WTC11 (cell line): ENCODE results near the gene ASTN2. TPM values are rescaled to one million over a fixed set of nuclear protein-coding genes. Genes with fewer than 3 reads are reported as not detected.

Experiments
- ATAC-seq: fragments of 200-7000 bp; cut with Tn5 transposase; 2 replicates; pipeline ENCODE4 v1.10.0; 2021; ENCODE audit warnings: mild to moderate bottlenecking, moderate library complexity
- CTCF ChIA-PET: fragments of 300-600 bp; sonication (Branson Sonifier 250); formaldehyde crosslinking; loops from one replicate; lab custom pipeline; 2021; ENCODE audit warnings: antibody characterized with exemption; lab: Charles Lee
- POLR2A ChIA-PET: fragments of 350-600 bp; sonication (Branson Sonifier 250); formaldehyde crosslinking; loops from one replicate; lab custom pipeline; 2021; ENCODE audit warnings: antibody characterized with exemption; lab: Charles Lee
- DNase-seq: peaks from one replicate; pipeline ENCODE4 v3.0.0; 2021; ENCODE audit warnings: low spot score
- H3K27ac Mint-ChIP-seq: 2 replicates; pipeline ENCODE4 v1.8.0; 2021; ENCODE audit warnings: mixed read lengths
- H3K27me3 Mint-ChIP-seq: 2 replicates; pipeline ENCODE4 v1.8.0; 2021; ENCODE audit warnings: low read depth, mild to moderate bottlenecking, moderate library complexity, mixed read lengths
- H3K36me3 Mint-ChIP-seq: 2 replicates; pipeline ENCODE4 v1.8.0; 2021; ENCODE audit warnings: mixed read lengths
- H3K4me1 Mint-ChIP-seq: 2 replicates; pipeline ENCODE4 v1.8.0; 2022; ENCODE audit warnings: mixed read lengths
- H3K4me3 Mint-ChIP-seq: 2 replicates; pipeline ENCODE4 v1.8.0; 2021; ENCODE audit warnings: mild to moderate bottlenecking, moderate library complexity, mixed read lengths
- H3K9me3 Mint-ChIP-seq: 2 replicates; pipeline ENCODE4 v1.8.0; 2021; ENCODE audit warnings: mixed read lengths
- AR ChIP-seq: fragments of 250-450 bp; sonication (Bioruptor Pico); IDR thresholded peaks from 2 replicates; pipeline ENCODE4 v1.9.0; 2021; ENCODE audit warnings: mild to moderate bottlenecking
- CBFB ChIP-seq: sonication (generic); formaldehyde crosslinking; IDR thresholded peaks from 2 replicates; pipeline ENCODE4 v1.8.1; 2022; ENCODE audit warnings: mild to moderate bottlenecking, low read depth, missing genetic modification reagents
- CREM ChIP-seq: sonication (generic); formaldehyde crosslinking; IDR thresholded peaks from 2 replicates; pipeline ENCODE4 v1.8.1; 2022; ENCODE audit warnings: mild to moderate bottlenecking, missing genetic modification reagents, moderate library complexity
- FOXP4 ChIP-seq: sonication (generic); formaldehyde crosslinking; IDR thresholded peaks from 2 replicates; pipeline ENCODE4 v1.8.0; 2022; ENCODE audit warnings: mild to moderate bottlenecking, missing genetic modification reagents
- HMGA2 ChIP-seq: fragments of 250-450 bp; sonication (Bioruptor Pico); IDR thresholded peaks from 2 replicates; pipeline ENCODE4 v1.4.0; 2021; ENCODE audit warnings: mild to moderate bottlenecking, moderate library complexity
- IRF2 ChIP-seq: sonication (generic); formaldehyde crosslinking; IDR thresholded peaks from 2 replicates; pipeline ENCODE4 v1.8.0; 2022; ENCODE audit warnings: low read depth, missing genetic modification reagents, borderline replicate concordance
- NFYB ChIP-seq: sonication (generic); formaldehyde crosslinking; conservative IDR thresholded peaks from 2 replicates; pipeline ENCODE4 v1.8.0; 2022; ENCODE audit warnings: low read depth, missing genetic modification reagents
- NR2C2 ChIP-seq: sonication (generic); formaldehyde crosslinking; IDR thresholded peaks from 2 replicates; pipeline ENCODE4 v1.8.0; 2022; ENCODE audit warnings: mild to moderate bottlenecking, missing genetic modification reagents
- RORB ChIP-seq: fragments of 250-450 bp; sonication (Bioruptor Pico); IDR thresholded peaks from 2 replicates; pipeline ENCODE4 v1.9.0; 2021; ENCODE audit warnings: mild to moderate bottlenecking
- SMAD3 ChIP-seq: sonication (generic); formaldehyde crosslinking; IDR thresholded peaks from 2 replicates; pipeline ENCODE4 v1.8.0; 2022; ENCODE audit warnings: missing genetic modification reagents, mild to moderate bottlenecking, borderline replicate concordance
- SMAD4 ChIP-seq: sonication (generic); formaldehyde crosslinking; IDR thresholded peaks from 2 replicates; pipeline ENCODE4 v1.8.0; 2022; ENCODE audit warnings: mild to moderate bottlenecking, missing genetic modification reagents
- SOX15 ChIP-seq: fragments of 250-450 bp; sonication (Bioruptor Pico); IDR thresholded peaks from 2 replicates; pipeline ENCODE4 v1.9.0; 2021; ENCODE audit warnings: mild to moderate bottlenecking
- STAT6 ChIP-seq: sonication (generic); formaldehyde crosslinking; conservative IDR thresholded peaks from 2 replicates; pipeline ENCODE4 v1.8.1; 2023; ENCODE audit warnings: mild to moderate bottlenecking, low read depth, missing genetic modification reagents, moderate library complexity
- USF2 ChIP-seq: sonication (generic); formaldehyde crosslinking; IDR thresholded peaks from 2 replicates; pipeline ENCODE4 v1.8.1; 2023; ENCODE audit warnings: mild to moderate bottlenecking, missing genetic modification reagents, moderate library complexity
- ZBTB21 ChIP-seq: sonication (generic); formaldehyde crosslinking; IDR thresholded peaks from 2 replicates; pipeline ENCODE4 v1.8.1; 2023; ENCODE audit warnings: mild to moderate bottlenecking, missing genetic modification reagents, borderline replicate concordance
- ZBTB43 ChIP-seq: sonication (generic); formaldehyde crosslinking; IDR thresholded peaks from 2 replicates; pipeline ENCODE4 v1.8.1; 2023; ENCODE audit warnings: mild to moderate bottlenecking, missing genetic modification reagents
- ZNF416 ChIP-seq: fragments of 250-450 bp; sonication (Bioruptor Pico); IDR thresholded peaks from 2 replicates; pipeline ENCODE4 v1.9.0; 2021; ENCODE audit warnings: mild to moderate bottlenecking, inconsistent platforms
- ZNF671 ChIP-seq: fragments of 250-450 bp; sonication (Bioruptor Pico); IDR thresholded peaks from 2 replicates; pipeline ENCODE4 v1.8.0; 2021; ENCODE audit warnings: mild to moderate bottlenecking
- total RNA-seq: library from RNA; stranded (reverse); gene quantifications from 3 replicates; pipeline ENCODE4 v1.2.3, GENCODE V29; 2021

The ASTN2 gene
- total RNA-seq, 1 experiment from 2014 or later = 16.2 TPM

- ChIA-PET POLR2A (no interaction called here), CTCF (interaction anchor here (3.8 kb wide), 1 partner anchor 118 kb away, joined by 14 read pairs; no protein-coding TSS in a partner anchor)
- no peak overlapping the region for H3K4me3 Mint-ChIP-seq
- no peaks in the 10 kb centered on the region for H3K27me3 Mint-ChIP-seq
- H3K27ac Mint-ChIP-seq = no peak overlapping the region
- DNase-seq = no peak
- ATAC-seq = no peak
- H3K4me1 Mint-ChIP-seq = peaks cover 8% of the 10 kb centered on the region
- H3K36me3 Mint-ChIP-seq = no peaks in the 10 kb centered on the region; the same call in 1 of the 2 replicates
- no peaks in the 10 kb centered on the region for H3K9me3 Mint-ChIP-seq
- TF ChIP-seq ZBTB43 (CRISPR knock-in tag) (no peak), ZNF671 (CRISPR knock-in tag) (no peak), RORB (CRISPR knock-in tag) (no peak), USF2 (CRISPR knock-in tag) (no peak), NFYB (CRISPR knock-in tag) (no peak), ZBTB21 (no peak), STAT6 (CRISPR knock-in tag) (no peak), HMGA2 (CRISPR knock-in tag) (no peak), SMAD3 (CRISPR knock-in tag) (no peak), NR2C2 (CRISPR knock-in tag) (no peak), AR (CRISPR knock-in tag) (no peak), SOX15 (CRISPR knock-in tag) (no peak), ZNF416 (CRISPR knock-in tag) (no peak), CBFB (CRISPR knock-in tag) (no peak), CREM (CRISPR knock-in tag) (no peak), FOXP4 (CRISPR knock-in tag) (no peak), SMAD4 (no peak), IRF2 (CRISPR knock-in tag) (no peak)
Observed at GRCh38 chr9:117293206-117294114, 121.4 kb downstream of the ASTN2 start.
